ENCODE data around the gene C13orf46.

Gene C13orf46

DNA sequence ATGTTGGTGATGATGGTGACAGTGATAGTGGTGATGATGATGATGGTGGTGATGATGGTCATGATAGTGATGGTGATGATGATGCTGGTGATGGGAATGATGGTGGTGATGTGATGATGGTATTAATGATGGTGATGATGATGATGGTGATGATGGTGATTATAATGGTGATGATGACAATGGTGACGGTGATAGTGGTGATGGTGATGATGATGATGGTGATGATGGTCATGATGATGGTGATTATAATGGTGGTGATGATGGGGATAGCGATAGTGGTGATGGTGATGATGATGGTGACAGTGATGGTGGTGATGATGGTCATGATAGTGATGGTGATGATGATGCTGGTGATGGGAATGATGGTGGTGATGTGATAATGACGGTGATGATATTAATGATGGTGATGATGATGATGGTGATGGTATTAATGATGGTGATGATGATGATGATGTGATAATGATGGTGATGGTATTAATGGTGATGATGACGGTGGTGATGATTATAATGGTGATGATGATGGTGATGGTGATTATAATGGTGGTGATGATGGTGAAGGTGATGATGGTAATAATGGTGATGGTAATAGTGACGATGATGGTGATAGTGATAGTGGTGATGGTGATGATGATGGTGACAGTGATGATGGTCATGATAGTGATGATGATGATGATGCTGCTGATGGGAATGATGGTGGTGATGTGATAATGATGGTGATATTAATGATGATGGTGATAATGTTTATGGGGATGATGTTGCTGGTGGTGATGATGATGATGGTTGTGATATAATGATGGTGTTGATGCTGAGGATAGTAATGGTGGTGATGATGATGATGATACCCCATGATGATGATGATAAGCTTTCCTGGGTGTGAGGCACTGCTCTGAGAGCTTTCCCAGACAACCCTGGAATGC is 7.7 kb downstream of the C13orf46 start:
- H3K4me3 Mint-ChIP-seq, result no peak overlapping the region
- no peaks in the 10 kb centered on the region for H3K36me3 Mint-ChIP-seq (ENCODE audit: low read depth)
- H3K4me1 Mint-ChIP-seq (ENCODE audit: low read depth), result no peaks in the 10 kb centered on the region
- H3K27me3 Mint-ChIP-seq (ENCODE audit: low read depth), result no peaks in the 10 kb centered on the region
- no peak overlapping the region for H3K27ac Mint-ChIP-seq
- H3K9me3 Mint-ChIP-seq, result no peaks in the 10 kb centered on the region
- DNase-seq (ENCODE audit: low spot score), result no peak

DNA sequence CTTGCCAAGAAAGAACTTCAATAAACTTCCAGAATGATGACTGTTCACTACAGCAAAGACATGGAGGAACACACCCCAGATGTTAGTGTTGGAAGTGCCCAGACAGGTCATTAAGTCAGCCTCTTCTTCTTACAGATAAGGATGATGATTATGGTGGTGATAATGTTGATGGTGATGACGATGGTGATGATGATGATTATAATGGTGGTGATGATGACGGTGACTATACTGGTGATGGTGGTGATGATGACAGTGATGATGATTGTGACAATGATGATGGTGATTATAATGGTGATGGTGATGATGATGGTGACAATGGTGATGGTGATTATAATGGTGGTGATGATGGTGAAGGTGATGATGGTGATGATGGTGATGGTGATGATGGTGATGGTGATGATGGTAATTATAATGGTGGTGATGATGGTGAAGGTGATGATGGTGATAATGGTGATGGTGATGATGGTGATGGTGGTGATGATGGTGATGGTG is 8.4 kb downstream of the C13orf46 start:
- DNase-seq (ENCODE audit: low spot score), result no peak
- no peaks in the 10 kb centered on the region for H3K27me3 Mint-ChIP-seq (ENCODE audit: low read depth)
- H3K4me1 Mint-ChIP-seq (ENCODE audit: low read depth), result no peaks in the 10 kb centered on the region
- no peak overlapping the region for H3K4me3 Mint-ChIP-seq
- H3K9me3 Mint-ChIP-seq, result peaks cover 2% of the 10 kb centered on the region
- no peak overlapping the region for H3K27ac Mint-ChIP-seq
- peaks cover under 1% of the 10 kb centered on the region for H3K36me3 Mint-ChIP-seq (ENCODE audit: low read depth)

DNA sequence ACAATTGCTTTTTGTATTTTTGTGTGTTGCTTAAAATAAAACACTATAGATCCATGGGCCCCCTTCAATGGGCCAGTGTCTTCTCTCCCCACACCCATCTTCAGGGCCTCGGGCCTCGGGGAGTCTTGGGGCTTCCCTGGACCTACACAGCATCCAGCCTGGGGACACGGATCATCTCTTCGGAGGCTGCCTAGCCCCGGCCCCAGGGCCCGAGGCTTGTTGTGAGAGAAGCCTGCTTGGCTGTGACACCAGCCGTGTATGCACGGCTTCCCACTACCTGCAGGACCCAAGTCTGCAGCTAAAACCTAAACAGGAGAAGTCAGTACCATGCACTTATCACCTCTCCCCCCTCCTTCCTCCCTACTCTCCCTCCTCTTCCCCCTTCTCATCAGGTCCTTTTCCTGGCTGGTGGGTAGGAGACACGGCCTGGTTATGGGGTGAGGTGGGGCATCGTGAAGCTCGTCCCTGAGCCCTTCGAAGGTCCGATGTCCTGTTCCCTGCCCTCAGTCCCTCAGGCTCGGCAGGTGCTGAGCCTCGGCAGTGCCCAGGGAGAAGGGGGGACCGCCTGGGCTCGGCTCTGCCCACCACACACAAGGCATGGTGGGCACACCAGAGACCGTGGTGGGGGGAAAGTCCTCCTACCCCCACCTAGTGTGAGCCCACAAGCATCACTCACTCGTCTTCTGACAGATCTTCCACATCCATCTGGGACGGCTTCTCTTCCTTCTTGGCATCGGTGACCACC is 9.5 kb downstream of the C13orf46 start:
- peaks cover 5% of the 10 kb centered on the region for H3K9me3 Mint-ChIP-seq
- peaks cover 3% of the 10 kb centered on the region for H3K36me3 Mint-ChIP-seq (ENCODE audit: low read depth)
- no peak for DNase-seq (ENCODE audit: low spot score)
- H3K4me3 Mint-ChIP-seq, result no peak overlapping the region
- H3K27ac Mint-ChIP-seq, result no peak overlapping the region
- H3K4me1 Mint-ChIP-seq (ENCODE audit: low read depth), result no peaks in the 10 kb centered on the region
- H3K27me3 Mint-ChIP-seq (ENCODE audit: low read depth), result no peaks in the 10 kb centered on the region

GRCh38 chr13:113963376-113963775 is 10.5 kb downstream of the C13orf46 start:
- no peak for DNase-seq (ENCODE audit: low spot score)
- Mint-ChIP-seq H3K27ac (no peak overlapping the region), H3K27me3 (ENCODE audit: low read depth) (no peaks in the 10 kb centered on the region), H3K4me1 (ENCODE audit: low read depth) (no peaks in the 10 kb centered on the region), H3K36me3 (ENCODE audit: low read depth) (peaks cover 6% of the 10 kb centered on the region), H3K9me3 (peaks cover 15% of the 10 kb centered on the region), H3K4me3 (no peak overlapping the region)

- H3K27me3 Mint-ChIP-seq (ENCODE audit: low read depth), result no peaks in the 10 kb centered on the region
- no peak overlapping the region for H3K27ac Mint-ChIP-seq
- H3K9me3 Mint-ChIP-seq, result peaks cover 19% of the 10 kb centered on the region
- H3K4me3 Mint-ChIP-seq, result no peak overlapping the region
- no peak for DNase-seq (ENCODE audit: low spot score)
- H3K4me1 Mint-ChIP-seq (ENCODE audit: low read depth), result no peaks in the 10 kb centered on the region
- H3K36me3 Mint-ChIP-seq (ENCODE audit: low read depth), result peaks cover 6% of the 10 kb centered on the region
Measured at GRCh38 chr13:113962975-113963374, 10.9 kb downstream of the C13orf46 start.

DNA sequence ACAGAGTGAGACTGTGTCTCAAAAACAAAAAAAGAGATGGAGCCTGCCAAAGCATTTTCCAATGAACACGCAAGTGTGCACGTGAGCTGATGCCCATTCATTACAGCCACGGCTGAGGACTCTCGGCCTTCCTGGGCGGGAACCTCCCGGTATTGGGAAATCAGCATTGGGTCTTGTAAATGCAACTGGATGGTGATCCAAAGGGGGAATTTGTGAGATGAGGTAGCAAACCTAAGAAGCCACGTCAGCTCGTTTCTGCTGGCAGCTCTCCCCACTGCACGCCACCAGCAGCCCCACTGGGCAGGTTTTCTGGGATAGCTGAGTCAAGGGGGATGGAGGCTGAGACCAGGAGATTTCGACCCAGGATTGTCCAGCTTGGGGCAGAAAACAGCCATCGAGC is 11.5 kb downstream of the C13orf46 start:
- peaks cover 6% of the 10 kb centered on the region for H3K36me3 Mint-ChIP-seq (ENCODE audit: low read depth)
- no peak overlapping the region for H3K4me3 Mint-ChIP-seq
- no peaks in the 10 kb centered on the region for H3K27me3 Mint-ChIP-seq (ENCODE audit: low read depth)
- no peaks in the 10 kb centered on the region for H3K4me1 Mint-ChIP-seq (ENCODE audit: low read depth)
- H3K9me3 Mint-ChIP-seq, result peaks cover 23% of the 10 kb centered on the region
- H3K27ac Mint-ChIP-seq, result no peak overlapping the region
- no peak for DNase-seq (ENCODE audit: low spot score)

GRCh38 chr13:113960276-113960948 is 13.5 kb downstream of the C13orf46 start:
- no peak for DNase-seq (ENCODE audit: low spot score)
- no peak overlapping the region for H3K27ac Mint-ChIP-seq
- no peak overlapping the region for H3K4me3 Mint-ChIP-seq
- H3K27me3 Mint-ChIP-seq (ENCODE audit: low read depth), result no peaks in the 10 kb centered on the region
- H3K4me1 Mint-ChIP-seq (ENCODE audit: low read depth), result no peaks in the 10 kb centered on the region
- H3K9me3 Mint-ChIP-seq, result peaks cover 30% of the 10 kb centered on the region
- peaks cover 8% of the 10 kb centered on the region for H3K36me3 Mint-ChIP-seq (ENCODE audit: low read depth)

DNA sequence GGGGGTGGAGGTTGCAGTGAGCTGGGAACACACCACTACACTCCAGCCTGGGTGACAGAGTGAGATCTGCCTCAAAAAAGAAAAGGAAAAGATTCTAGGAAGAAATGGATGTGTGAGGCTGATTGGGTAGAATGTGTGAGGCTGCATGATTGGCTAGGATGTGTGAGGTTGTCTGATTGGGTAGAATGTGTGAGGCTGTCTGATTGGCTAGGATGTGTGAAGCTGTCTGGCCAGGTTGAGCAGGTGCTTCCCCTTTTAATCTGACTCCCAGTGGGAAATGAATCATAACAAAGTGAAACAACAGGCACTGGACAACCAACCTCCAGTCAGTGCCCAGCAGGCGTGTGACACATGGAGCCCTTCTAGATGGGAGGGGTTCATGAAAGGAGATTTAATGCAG is 14.7 kb downstream of the C13orf46 start:
- Mint-ChIP-seq H3K9me3 (peaks cover 30% of the 10 kb centered on the region), H3K36me3 (ENCODE audit: low read depth) (peaks cover 8% of the 10 kb centered on the region), H3K4me3 (no peak overlapping the region), H3K27me3 (ENCODE audit: low read depth) (no peaks in the 10 kb centered on the region), H3K4me1 (ENCODE audit: low read depth) (no peaks in the 10 kb centered on the region), H3K27ac (no peak overlapping the region)
- DNase-seq (ENCODE audit: low spot score), result no peak

- H3K4me3 Mint-ChIP-seq, result no peak overlapping the region
- H3K27ac Mint-ChIP-seq, result no peak overlapping the region
- H3K36me3 Mint-ChIP-seq (ENCODE audit: low read depth), result peaks cover 8% of the 10 kb centered on the region
- DNase-seq (ENCODE audit: low spot score), result no peak
- no peaks in the 10 kb centered on the region for H3K27me3 Mint-ChIP-seq (ENCODE audit: low read depth)
- peaks cover 30% of the 10 kb centered on the region for H3K9me3 Mint-ChIP-seq
- no peaks in the 10 kb centered on the region for H3K4me1 Mint-ChIP-seq (ENCODE audit: low read depth)
Measured at GRCh38 chr13:113958373-113958772, 15.5 kb downstream of the C13orf46 start.

DNA sequence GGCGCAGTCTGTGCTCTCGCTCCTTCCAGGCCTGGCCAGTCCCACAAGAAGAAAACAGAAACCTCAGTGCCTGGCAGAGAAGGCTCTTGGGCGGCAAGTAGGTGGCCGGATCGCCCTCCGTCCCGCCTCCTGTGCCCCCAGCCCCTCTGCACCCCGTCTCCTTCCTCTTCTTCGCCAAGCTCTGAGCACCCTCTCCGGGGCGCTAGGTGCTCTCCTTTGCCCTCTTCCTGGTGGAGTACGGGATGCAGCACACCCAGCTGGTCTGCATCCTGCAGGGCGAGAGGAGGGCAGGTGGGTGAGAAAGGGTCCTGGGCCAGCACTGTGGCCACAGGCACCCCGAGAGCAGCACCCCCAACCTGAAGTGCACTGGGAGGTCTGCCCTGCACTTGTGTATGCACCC is 17.3 kb downstream of the C13orf46 start:
- DNase-seq (ENCODE audit: low spot score), result no peak
- H3K4me1 Mint-ChIP-seq (ENCODE audit: low read depth), result no peaks in the 10 kb centered on the region
- H3K36me3 Mint-ChIP-seq (ENCODE audit: low read depth), result peaks cover 8% of the 10 kb centered on the region
- H3K9me3 Mint-ChIP-seq, result peaks cover 30% of the 10 kb centered on the region
- H3K27ac Mint-ChIP-seq, result no peak overlapping the region
- no peak overlapping the region for H3K4me3 Mint-ChIP-seq
- no peaks in the 10 kb centered on the region for H3K27me3 Mint-ChIP-seq (ENCODE audit: low read depth)

GRCh38 chr13:113955691-113956090 is 18.2 kb downstream of the C13orf46 start:
- H3K27ac Mint-ChIP-seq, result no peak overlapping the region
- H3K36me3 Mint-ChIP-seq (ENCODE audit: low read depth), result peaks cover 8% of the 10 kb centered on the region
- H3K4me3 Mint-ChIP-seq, result no peak overlapping the region
- H3K27me3 Mint-ChIP-seq (ENCODE audit: low read depth), result no peaks in the 10 kb centered on the region
- H3K4me1 Mint-ChIP-seq (ENCODE audit: low read depth), result no peaks in the 10 kb centered on the region
- no peak for DNase-seq (ENCODE audit: low spot score)
- H3K9me3 Mint-ChIP-seq, result peaks cover 30% of the 10 kb centered on the region

DNA sequence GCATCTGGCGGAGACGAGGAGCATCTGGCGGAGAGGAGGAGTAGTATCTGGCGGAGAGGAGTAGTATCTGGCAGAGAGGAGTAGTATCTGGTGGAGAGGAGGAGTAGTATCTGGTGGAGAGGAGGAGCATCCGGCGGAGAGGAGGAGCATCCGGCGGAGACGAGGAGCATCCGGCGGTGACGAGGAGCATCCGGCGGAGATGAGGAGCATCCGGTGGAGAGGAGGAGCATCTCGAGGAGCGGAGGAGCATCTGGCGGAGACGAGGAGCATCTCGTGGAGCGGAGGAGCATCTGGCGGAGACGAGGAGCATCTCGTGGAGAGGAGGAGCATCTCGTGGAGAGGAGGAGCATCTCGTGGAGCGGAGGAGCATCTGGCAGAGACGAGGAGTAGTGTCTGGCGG is 18.6 kb downstream of the C13orf46 start:
- Mint-ChIP-seq H3K27me3 (ENCODE audit: low read depth) (no peaks in the 10 kb centered on the region), H3K4me3 (no peak overlapping the region), H3K9me3 (peaks cover 26% of the 10 kb centered on the region), H3K36me3 (ENCODE audit: low read depth) (peaks cover 6% of the 10 kb centered on the region), H3K4me1 (ENCODE audit: low read depth) (no peaks in the 10 kb centered on the region), H3K27ac (no peak overlapping the region)
- no peak for DNase-seq (ENCODE audit: low spot score)

DNA sequence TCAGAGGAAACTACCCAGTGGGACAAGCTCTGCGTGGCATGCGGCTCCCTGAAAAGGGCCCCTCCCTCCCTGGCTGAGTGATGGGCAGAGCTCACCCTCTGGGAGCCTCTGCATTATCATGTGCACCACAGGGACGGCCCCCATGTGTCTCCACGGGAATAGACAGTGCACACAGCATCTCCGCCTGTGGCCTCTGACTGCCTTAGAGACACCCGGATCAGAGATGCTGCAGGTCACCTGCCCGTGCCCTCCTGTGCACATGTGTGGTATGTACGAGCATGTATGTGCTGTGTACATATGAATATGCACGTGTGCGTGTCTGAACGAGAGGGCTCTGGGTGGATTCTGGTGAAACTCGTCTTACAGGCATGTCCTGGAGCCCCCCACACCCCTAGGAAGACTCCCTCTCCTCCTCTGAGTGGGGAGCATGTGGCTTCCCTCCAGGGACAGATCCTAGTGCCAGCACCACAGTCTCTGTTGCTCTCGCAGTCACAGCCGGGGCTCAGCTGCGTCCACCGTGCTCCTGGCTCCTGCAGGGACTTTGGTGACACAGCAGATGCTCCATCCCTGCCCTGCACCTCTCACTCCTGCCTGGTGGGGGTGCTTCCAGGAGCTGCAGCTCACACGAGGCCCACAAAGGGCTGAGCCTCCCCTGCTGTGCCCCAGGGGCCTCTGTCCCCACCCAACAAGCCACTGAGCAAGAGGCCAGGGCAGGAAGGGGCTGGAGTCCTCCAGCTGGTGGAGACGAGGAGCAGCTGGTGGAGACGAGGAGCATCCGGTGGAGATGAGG is 19.6 kb downstream of the C13orf46 start:
- Mint-ChIP-seq H3K27ac (no peak overlapping the region), H3K36me3 (ENCODE audit: low read depth) (peaks cover 4% of the 10 kb centered on the region), H3K4me1 (ENCODE audit: low read depth) (no peaks in the 10 kb centered on the region), H3K27me3 (ENCODE audit: low read depth) (no peaks in the 10 kb centered on the region), H3K4me3 (no peak overlapping the region), H3K9me3 (peaks cover 23% of the 10 kb centered on the region)
- DNase-seq (ENCODE audit: low spot score), result no peak

Data from T-helper 2 cell treated with Interferon-gamma antibody and Interleukin-4, amounts not matched to agents 5 μg/mL and 100 μg/mL, for 36 hours (primary cell).